Stimulated activated CD8-positive, alpha-beta memory T cell treated with anti-CD3 and anti-CD28 coated beads, Interleukin-4, amount 100 ng/mL, for 4 hours (primary cell): ENCODE measurements around the gene NFIC.
"Not testable (repeated sequence)": the region's sequence is repeated elsewhere in the genome, so short reads cannot be mapped to it uniquely, and the experiment has no call there.

ENCODE experiments used
- DNase-seq, 2 donors: peaks; one replicate each; pipeline ENCODE4 v3.0.0-alpha.2; 2020; ENCODE audit warnings: low read depth in 2 of 2, low spot score in 1 of 2

The NFIC gene

GRCh38 chr19:3420244-3420755 is 53.9 kb downstream of the NFIC start:
- no peak for DNase-seq

GRCh38 chr19:3420909-3421619 is 54.7 kb downstream of the NFIC start:
- no peak for DNase-seq

- DNase-seq, result not testable (repeated sequence)
Measured at GRCh38 chr19:3421656-3422055, 55.3 kb downstream of the NFIC start.

DNA sequence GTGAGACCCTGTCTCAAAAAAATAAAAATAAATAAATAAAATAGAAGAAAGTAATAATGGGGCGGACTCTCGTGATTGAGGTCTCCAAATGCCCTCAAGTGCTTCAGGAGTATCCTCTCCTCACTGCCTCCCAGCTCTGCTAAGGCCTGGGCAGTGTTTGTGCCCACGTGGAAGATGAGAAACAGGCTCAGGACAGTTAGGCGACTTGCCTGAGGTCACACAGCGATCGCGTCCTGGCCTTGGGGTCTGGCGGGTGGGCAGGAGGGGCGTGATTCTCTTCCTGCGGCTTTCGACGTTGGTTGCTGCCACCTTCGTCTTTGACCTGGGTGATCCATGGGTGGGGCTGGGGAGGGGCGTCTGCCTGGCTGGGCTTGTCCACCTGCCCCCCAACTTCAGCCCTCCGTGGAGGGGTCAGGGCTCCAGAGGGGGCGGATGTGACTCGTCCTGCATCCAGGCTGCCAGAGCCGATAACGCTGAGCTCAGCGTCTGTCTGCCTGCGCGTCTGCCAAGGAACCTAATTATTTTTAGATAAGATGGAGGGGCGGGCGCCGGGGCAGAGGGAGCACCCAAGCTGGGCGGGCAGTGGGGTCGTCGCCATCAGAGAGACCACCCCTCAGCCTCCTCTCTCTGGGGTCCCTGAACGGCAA is 56.9 kb downstream of the NFIC start:
- no peak for DNase-seq

DNA sequence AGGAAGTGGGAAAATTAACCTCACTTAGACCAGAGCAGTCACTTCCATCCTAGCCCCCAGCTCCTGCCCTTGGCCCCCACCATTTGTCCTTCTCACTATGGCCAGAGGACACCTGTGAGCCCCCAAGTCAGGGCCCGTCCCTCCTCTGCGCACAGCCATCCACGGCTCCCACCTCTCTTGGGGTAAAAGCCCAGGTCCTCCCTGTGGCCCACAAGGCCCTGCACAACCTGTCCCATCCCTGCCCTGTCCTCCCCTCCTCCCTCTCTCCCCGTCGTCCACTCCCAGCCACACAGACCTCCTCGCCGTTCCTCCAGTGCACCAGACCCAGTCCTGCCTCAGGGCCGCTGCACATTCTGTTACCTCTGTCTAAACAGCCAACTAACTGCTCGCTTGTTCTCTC is 60.0 kb downstream of the NFIC start:
- no peak for DNase-seq

- not testable (repeated sequence) for DNase-seq
Measured at GRCh38 chr19:3430366-3430680, 63.9 kb downstream of the NFIC start.

- no peak for DNase-seq
Measured at GRCh38 chr19:3431760-3432397, 65.5 kb downstream of the NFIC start.

DNA sequence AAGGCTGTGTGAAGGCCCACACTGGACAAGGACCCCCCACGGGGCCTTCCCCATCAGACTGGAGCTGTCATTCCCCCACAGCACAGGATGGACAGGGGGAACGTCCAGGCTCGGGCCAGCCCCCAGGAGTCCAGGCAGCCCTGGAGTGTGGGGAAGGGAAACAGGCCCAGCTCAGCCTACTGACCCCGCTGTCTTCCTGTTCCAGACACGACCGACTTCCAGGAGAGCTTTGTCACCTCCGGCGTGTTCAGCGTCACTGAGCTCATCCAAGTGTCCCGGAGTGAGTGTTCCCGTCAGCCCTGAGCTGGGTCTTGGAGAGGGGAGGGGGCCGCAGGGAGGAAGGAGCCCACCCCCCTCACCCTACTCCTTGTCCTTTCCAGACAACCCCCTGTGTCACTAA is 66.9 kb downstream of the NFIC start:
- no peak for DNase-seq

- DNase-seq, result no peak
Measured at GRCh38 chr19:3433805-3434540, 67.6 kb downstream of the NFIC start.

GRCh38 chr19:3434630-3435553 is 68.5 kb downstream of the NFIC start:
- peak; percentile 92 for DNase-seq

DNA sequence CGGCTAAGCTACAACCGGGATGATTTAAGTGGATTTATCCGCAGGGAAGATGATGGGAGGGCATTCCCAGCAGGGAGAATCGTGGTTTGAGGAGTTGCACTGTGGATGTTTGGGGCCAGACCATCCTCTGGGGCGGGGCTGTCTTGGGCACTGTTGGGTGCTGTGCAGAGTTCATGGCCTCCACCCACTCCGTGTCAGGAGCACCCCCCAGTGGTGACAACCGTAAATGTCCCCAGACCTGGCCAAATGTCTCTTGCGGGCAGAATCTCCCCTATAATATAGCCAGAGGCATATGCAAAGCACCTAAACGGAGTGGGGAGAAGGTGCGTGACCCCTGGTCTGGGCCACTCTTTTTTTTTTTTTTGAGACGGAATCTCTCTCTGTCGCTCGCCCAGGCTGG is 73.7 kb downstream of the NFIC start:
- peak; percentile 15 to 19 for DNase-seq

- no peak for DNase-seq
Measured at GRCh38 chr19:3441089-3441985, 75.0 kb downstream of the NFIC start.

GRCh38 chr19:3441986-3442329 is 75.6 kb downstream of the NFIC start:
- DNase-seq, result no peak

DNA sequence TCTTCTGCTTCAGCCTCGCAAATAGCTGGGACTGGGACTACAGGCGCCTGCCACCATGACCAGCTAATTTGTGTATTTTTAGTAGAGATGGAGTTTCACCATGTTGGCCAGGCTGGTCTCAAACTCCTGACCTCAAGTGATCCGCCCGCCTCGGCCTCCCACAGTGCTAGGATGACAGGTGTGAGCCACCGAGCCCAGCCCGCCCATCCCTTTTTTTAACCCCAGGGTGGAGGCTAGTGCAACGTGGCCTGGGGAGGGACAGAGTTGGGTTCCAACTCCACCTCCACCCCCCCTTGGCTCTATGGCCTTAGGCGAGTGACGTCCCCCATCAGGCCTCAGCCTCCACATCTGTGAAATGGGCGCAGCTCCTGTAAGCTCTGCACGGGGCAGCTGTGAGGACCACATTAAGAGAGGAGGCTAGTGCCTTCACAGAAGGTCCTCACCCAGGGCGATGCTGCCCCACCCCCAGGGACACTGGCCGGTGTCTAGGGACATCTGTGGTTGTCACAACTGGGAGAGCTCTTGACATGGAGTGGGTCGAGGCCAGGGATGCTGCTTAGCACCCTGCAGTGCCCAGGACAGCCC is 76.2 kb downstream of the NFIC start:
- no peak for DNase-seq

- DNase-seq, result no peak
Measured at GRCh38 chr19:3443840-3444694, 77.7 kb downstream of the NFIC start.

- DNase-seq, result no peak
Measured at GRCh38 chr19:3444695-3445234, 78.4 kb downstream of the NFIC start.

- DNase-seq, result not testable (repeated sequence)
Measured at GRCh38 chr19:3446657-3447056, 80.3 kb downstream of the NFIC start.
